ENCODE data around the gene MAP4K4.
A peak's percentile ranks its signal among the peaks of the same experiment; 100 is the strongest.

Gene MAP4K4

GRCh38 chr2:101815739-101816391 lies 118.4 kb downstream of the MAP4K4 start:
- no peak for DNase-seq (ENCODE audit: low read depth)

GRCh38 chr2:101816598-101816997 lies 119.1 kb downstream of the MAP4K4 start:
- no peak for DNase-seq (ENCODE audit: low read depth)

- no peak for DNase-seq (ENCODE audit: low read depth)
These were observed 120.0 kb downstream of the MAP4K4 start for GRCh38 chr2:101817481-101817880.

GRCh38 chr2:101818531-101819451 lies 121.3 kb downstream of the MAP4K4 start:
- DNase-seq (ENCODE audit: low read depth): no peak

- DNase-seq (ENCODE audit: low read depth): no peak
These were observed 123.0 kb downstream of the MAP4K4 start for GRCh38 chr2:101820519-101820918.

GRCh38 chr2:101821059-101821805 lies 123.7 kb downstream of the MAP4K4 start:
- DNase-seq (ENCODE audit: low read depth): no peak

GRCh38 chr2:101821828-101822458 lies 124.4 kb downstream of the MAP4K4 start:
- no peak for DNase-seq (ENCODE audit: low read depth)

GRCh38 chr2:101823347-101823791 lies 125.9 kb downstream of the MAP4K4 start:
- peak; percentile 36 for DNase-seq (ENCODE audit: low read depth)

- DNase-seq (ENCODE audit: low read depth): no peak
These were observed 126.4 kb downstream of the MAP4K4 start for GRCh38 chr2:101823859-101824258.

- DNase-seq (ENCODE audit: low read depth): no peak
These were observed 129.2 kb downstream of the MAP4K4 start for GRCh38 chr2:101826716-101827115.

GRCh38 chr2:101827246-101827645 lies 129.7 kb downstream of the MAP4K4 start:
- DNase-seq (ENCODE audit: low read depth): no peak

- no peak for DNase-seq (ENCODE audit: low read depth)
These were observed 130.8 kb downstream of the MAP4K4 start for GRCh38 chr2:101828257-101828656.

GRCh38 chr2:101828673-101829334 lies 131.3 kb downstream of the MAP4K4 start:
- no peak for DNase-seq (ENCODE audit: low read depth)

- no peak for DNase-seq (ENCODE audit: low read depth)
These were observed 131.9 kb downstream of the MAP4K4 start for GRCh38 chr2:101829429-101829828.

- no peak for DNase-seq (ENCODE audit: low read depth)
These were observed 132.6 kb downstream of the MAP4K4 start for GRCh38 chr2:101830146-101830545.

GRCh38 chr2:101830555-101830954 lies 133.0 kb downstream of the MAP4K4 start:
- DNase-seq (ENCODE audit: low read depth): no peak

GRCh38 chr2:101831351-101831865 lies 133.9 kb downstream of the MAP4K4 start:
- DNase-seq (ENCODE audit: low read depth): peak; percentile 14

GRCh38 chr2:101832114-101832513 lies 134.6 kb downstream of the MAP4K4 start:
- no peak for DNase-seq (ENCODE audit: low read depth)

GRCh38 chr2:101833890-101834523 lies 136.5 kb downstream of the MAP4K4 start:
- no peak for DNase-seq (ENCODE audit: low read depth)

GRCh38 chr2:101837354-101837753 lies 139.8 kb downstream of the MAP4K4 start:
- DNase-seq (ENCODE audit: low read depth): no peak

Measured in T-helper 22 cell (primary cell).